Stimulated activated naive B cell treated with anti-CD40 and anti-IgM and Interleukin-4, amounts not matched to agents 10 μg/mL and 1 μg/mL and 100 μg/mL, for 72 hours (primary cell): ENCODE measurements around the gene RPL7A.
"Not testable (repeated sequence)": the region's sequence is repeated elsewhere in the genome, so short reads cannot be mapped to it uniquely, and the experiment has no call there.

Experiments
- ATAC-seq, 2 donors: fragments of 150-1000 bp; cut with Tn5 transposase; replicated peaks; 2 replicates each; pipeline ENCODE4 v1.10.0; 2021; ENCODE audit warnings: moderate library complexity in 1 of 2
- DNase-seq: peaks from one replicate; pipeline ENCODE4 v3.0.0; 2021
- H3K27ac Mint-ChIP-seq: one replicate; pipeline ENCODE4 v1.8.0; 2022; ENCODE audit warnings: mild to moderate bottlenecking, mixed read lengths
- H3K27me3 Mint-ChIP-seq, 2 donors: one replicate each; pipeline ENCODE4 v1.8.0; 2022; ENCODE audit warnings: mixed read lengths in 2 of 2
- H3K36me3 Mint-ChIP-seq, 2 donors: one replicate each; pipeline ENCODE4 v1.8.0; 2022; ENCODE audit warnings: mixed read lengths in 2 of 2, mild to moderate bottlenecking in 1 of 2
- H3K4me1 Mint-ChIP-seq, 2 donors: one replicate each; pipeline ENCODE4 v1.8.0; 2022; ENCODE audit warnings: mixed read lengths in 2 of 2, mild to moderate bottlenecking in 1 of 2
- H3K4me3 Mint-ChIP-seq, 2 donors: one replicate each; pipeline ENCODE4 v1.8.0; 2022; ENCODE audit warnings: mild to moderate bottlenecking in 2 of 2, mixed read lengths in 2 of 2, moderate library complexity in 1 of 2
- H3K9me3 Mint-ChIP-seq, 2 donors: one replicate each; pipeline ENCODE4 v1.8.0; 2022; ENCODE audit warnings: mixed read lengths in 2 of 2, mild to moderate bottlenecking in 1 of 2

Gene RPL7A

DNA sequence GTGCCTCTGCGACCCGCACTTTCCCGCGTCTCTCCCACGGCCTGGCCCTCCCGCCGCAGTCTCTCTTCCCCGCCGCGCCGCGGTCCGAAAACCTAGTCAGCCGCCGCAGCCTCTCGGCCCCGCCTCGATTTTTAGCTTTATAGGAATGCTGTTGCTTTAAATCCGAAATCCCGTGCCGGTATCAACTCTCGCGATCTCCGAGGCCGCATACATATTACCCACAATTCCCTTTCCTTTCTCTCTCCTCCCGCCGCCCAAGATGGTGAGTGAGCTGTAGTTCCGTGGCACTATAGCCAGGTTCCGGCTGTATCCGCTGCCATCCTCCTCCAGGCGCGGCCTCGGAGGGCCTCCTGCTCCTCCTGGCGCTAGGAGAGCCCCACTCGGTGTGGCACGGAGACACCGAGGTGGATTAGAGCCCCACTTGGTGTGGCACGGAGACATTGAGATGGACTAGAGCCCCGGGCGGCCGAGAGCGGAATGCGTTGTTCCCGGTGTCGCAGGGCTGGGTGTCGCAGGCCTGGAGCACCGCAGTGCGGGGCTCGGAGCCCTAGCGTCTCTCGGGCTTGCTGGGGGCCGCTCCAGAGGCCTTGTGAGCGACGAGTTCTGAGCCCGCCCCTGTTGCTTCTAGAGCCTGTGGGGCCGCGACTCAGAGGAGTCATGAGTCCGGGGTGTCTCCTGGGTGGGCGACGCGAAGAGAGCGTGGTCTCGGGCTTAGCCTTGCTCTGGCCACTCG lies at the start of gene RPL7A, which contains the start of gene MED22:
TSS of gene RPL7A (plus strand) at position 234 of the 733 bp plus-strand sequence. CDS start at position 260, 26 bp downstream.
TSS of gene MED22 (minus strand) at position 147 of the 733 bp plus-strand sequence. CDS start 1,469 bp downstream, outside the sequence.
- Mint-ChIP-seq H3K9me3 (no peaks in the 10 kb centered on the region), H3K36me3 (peaks cover 44 to 75% of the 10 kb centered on the region in 2 donors), H3K27me3 (no peaks in the 10 kb centered on the region), H3K27ac (peak within 1 kb of the TSS; percentile 100), H3K4me1 (peaks cover 33 to 69% of the 10 kb centered on the region in 2 donors), H3K4me3 (peak within 1 kb of the TSS; percentile 97 to 99)
- DNase-seq (peak; percentile 91), ATAC-seq (peak; percentile 81 to 83)

DNA sequence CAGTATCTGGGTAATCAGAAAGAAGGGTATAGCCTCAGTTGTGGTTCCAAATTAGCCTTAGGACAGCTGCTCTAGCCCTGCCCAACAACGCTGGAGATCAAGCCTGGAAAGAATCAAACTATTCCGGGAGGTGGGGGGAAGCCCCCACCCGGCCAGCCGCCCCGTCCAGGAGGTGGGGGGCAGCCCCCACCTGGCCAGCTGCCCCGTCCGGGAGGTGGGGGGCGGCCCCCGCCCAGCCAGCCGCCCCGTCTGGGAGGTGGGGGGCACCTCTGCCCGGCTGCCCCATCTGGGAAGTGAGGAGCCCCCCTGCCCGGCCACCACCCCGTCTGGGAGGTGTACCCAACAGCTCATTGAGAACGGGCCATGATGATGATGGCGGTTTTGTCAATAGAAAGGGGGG lies 48.0 kb upstream of the RPL7A start:
- DNase-seq, H3K9me3 Mint-ChIP-seq, H3K36me3 Mint-ChIP-seq, H3K27ac Mint-ChIP-seq, H3K4me1 Mint-ChIP-seq, H3K4me3 Mint-ChIP-seq, ATAC-seq: not testable (repeated sequence)
- peaks cover 20 to 29% of the 10 kb centered on the region in 2 donors for H3K27me3 Mint-ChIP-seq

DNA sequence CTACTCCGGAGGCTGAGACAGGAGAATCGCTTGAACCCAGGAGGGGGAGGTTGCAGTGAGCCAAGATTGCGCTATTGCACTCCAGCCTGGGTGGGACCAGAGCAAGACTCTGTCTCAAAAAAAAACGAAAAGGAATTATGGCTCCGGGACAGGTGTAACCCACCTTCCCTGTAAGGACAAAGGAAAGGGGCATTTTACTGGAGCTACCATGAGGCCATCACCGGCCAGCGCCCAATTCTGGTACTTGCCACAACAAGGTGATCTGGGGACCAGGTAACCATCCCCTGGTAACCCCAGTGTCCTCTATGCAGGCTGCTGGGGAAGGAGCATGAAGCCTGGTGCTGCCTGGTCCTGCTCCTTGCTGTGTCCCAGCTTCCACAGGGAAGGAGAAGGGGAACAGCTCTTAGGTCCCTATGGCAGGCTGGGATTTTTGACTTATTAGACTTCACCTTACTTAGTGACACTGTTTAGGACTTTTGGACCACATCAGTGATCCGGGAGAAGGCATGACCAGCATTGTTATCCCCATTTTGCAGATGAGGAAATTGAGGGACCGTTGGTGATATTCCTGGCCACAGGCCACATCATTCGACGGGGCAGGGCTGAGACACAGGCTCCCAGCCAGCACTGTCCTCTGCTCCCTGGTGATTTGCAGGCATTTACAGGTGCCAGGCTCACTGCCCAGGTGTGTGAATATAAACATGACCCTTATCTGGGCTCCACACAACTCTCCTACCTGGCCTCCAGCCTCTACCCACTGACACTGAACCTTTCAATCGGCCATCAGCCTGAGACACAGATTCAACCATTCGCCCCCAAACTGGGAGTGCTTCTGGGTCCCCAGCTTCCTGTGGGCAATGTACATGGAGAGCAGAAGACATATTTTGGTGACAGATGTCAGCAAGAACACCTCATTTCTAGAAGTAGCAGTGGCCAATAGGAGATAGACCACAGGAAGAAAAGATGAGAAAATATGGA lies 46.5 kb upstream of the RPL7A start:
- no peak for ATAC-seq
- H3K9me3 Mint-ChIP-seq: no peaks in the 10 kb centered on the region
- no peak overlapping the region for H3K4me3 Mint-ChIP-seq
- H3K4me1 Mint-ChIP-seq: no peaks in the 10 kb centered on the region
- no peaks in the 10 kb centered on the region for H3K36me3 Mint-ChIP-seq
- H3K27me3 Mint-ChIP-seq: peaks cover 20 to 39% of the 10 kb centered on the region in 2 donors
- DNase-seq: no peak
- no peak overlapping the region for H3K27ac Mint-ChIP-seq

DNA sequence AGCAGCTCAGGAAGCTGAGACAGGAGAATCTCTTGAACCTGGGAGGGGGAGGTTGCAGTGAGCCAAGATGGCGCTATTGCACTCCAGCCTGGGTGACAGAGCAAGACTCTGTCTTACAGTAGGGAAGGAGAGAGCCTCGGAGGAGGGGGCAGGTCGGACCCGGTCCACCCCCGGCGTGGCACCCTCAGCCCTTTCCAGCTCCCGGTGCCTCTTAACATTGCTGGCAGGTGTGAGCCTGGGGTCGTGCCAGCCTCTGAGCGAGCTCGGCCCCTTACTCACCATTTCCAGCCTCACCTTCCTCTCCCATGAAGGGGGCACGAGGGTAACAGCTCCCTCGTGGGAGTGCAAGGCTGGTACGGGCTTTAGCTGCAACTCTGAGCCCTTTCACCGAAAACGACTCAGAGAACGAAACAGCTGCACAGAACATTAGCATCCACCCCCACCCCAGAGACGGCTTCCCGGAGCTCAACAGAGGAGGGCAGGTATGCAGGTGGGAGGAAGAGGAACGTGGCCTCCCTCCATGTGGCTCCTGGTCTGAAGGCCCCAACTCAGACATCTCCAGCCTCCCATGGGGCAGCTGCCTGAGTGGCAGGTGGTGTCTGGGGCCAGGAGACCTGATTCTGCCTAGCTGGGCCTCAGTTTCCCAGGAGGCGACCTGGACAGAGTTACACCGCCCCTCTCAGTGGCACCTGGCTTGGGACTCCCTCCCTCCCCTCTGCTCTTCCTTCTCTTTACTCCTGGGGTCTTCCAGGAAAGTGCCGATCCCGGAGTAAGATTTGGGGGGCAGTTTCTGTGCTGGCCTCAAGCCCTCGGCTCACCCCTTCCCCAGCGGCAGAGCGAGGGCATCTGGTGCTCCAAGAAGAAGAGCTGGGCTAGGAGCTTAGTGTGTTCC lies 44.5 kb upstream of the RPL7A start:
- ATAC-seq: no peak
- no peak for DNase-seq

DNA sequence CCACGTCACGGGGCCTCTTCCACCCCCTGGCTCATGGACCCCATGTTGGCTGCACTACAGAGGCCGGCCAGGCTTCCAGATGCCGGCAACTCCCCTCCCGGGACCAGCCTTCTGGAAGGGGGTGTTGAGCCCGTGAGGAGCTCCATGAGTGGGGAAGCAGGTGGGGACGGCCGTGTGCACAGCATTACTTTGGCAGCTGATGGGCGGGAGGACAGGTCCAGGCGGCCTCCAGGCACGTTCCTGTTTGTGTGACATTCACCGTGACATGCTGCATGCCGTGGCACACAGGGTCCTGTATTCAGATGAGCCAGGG lies 43.9 kb upstream of the RPL7A start:
- ATAC-seq (no peak), DNase-seq (no peak)
- no peak overlapping the region for H3K4me3 Mint-ChIP-seq
- no peaks in the 10 kb centered on the region for H3K36me3 Mint-ChIP-seq
- no peaks in the 10 kb centered on the region for H3K4me1 Mint-ChIP-seq
- no peaks in the 10 kb centered on the region for H3K9me3 Mint-ChIP-seq
- H3K27ac Mint-ChIP-seq: no peak overlapping the region
- H3K27me3 Mint-ChIP-seq: peaks cover 24 to 36% of the 10 kb centered on the region in 2 donors

More for the DNA sequence above, 44.5 kb upstream of the RPL7A start:
- peaks cover 21 to 34% of the 10 kb centered on the region in 2 donors for H3K27me3 Mint-ChIP-seq
- H3K27ac Mint-ChIP-seq: no peak overlapping the region
- no peak overlapping the region for H3K4me3 Mint-ChIP-seq
- H3K4me1 Mint-ChIP-seq: no peaks in the 10 kb centered on the region
- no peaks in the 10 kb centered on the region for H3K36me3 Mint-ChIP-seq
- H3K9me3 Mint-ChIP-seq: no peaks in the 10 kb centered on the region

DNA sequence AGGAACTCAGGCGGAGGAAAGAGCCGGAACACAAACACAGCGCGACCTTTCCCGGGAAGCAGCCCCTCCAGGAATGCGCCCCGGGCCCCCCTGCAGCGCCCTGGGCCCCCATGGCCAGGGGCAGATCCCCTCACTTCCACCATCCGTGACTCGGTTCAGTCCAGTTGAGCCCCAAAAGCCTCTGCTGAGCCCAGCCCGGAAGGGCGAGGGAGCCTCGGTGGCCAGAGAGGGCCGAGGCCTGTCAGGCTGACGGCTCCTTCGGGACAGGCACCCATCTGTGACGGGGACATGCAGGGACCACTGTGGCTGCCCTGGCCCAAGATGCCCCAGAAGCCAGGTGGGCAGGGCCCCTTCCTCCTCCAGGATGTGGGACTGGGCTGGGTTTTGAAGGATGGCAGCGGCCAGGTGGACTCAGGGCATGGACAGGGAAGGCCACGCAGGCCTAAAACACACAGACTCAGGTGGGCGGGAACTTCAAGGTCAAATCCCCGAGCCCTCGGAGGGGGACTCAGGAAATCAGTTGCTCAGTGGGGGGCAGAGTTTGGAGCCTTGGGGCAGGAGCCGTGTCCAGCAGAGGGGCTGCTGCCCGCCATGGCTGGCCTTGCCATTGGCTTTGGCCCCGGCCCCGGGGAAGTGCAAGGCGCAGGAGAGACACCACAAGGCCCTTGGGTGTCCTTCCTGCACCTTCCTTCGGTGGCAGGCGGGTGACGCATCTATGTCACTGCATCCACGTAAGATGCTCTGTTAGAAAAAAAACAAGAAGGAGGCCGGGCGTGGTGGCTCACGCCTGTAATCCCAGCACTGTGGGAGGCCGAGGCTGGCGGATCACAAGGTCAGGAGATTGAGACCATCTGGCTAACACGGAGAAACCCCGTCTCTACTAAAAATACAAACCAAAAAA lies 43.3 kb upstream of the RPL7A start:
- Mint-ChIP-seq H3K9me3 (peaks cover 0 to 4% of the 10 kb centered on the region in 2 donors), H3K4me1 (no peaks in the 10 kb centered on the region), H3K27ac (no peak overlapping the region), H3K36me3 (no peaks in the 10 kb centered on the region), H3K27me3 (peaks cover 25 to 37% of the 10 kb centered on the region in 2 donors), H3K4me3 (no peak overlapping the region)
- ATAC-seq: no peak
- DNase-seq: no peak

DNA sequence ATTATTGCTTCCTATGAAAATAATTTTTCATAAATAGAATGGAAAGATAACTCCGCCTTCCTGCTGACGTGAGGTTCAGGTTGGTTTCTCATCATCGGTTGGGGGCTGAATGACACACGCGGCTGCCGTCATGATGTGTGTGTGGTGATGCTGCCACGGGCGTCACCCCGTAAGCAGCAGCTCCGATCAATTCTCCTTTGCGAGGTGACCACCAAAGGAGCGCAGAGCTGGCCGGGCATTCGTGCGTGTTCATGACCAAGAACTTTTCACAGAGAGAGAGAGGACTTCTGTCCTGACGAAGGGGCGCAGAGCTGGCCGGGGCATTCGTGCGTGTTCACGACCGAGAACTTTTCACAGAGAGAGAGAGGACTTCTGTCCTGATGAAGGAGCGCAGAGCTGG lies 42.3 kb upstream of the RPL7A start:
- H3K27ac Mint-ChIP-seq: no peak overlapping the region
- no peaks in the 10 kb centered on the region for H3K4me1 Mint-ChIP-seq
- H3K4me3 Mint-ChIP-seq: no peak overlapping the region
- H3K36me3 Mint-ChIP-seq: no peaks in the 10 kb centered on the region
- H3K9me3 Mint-ChIP-seq: peaks cover 0 to 6% of the 10 kb centered on the region in 2 donors
- DNase-seq (no peak), ATAC-seq (no peak)
- H3K27me3 Mint-ChIP-seq: peaks cover 27 to 41% of the 10 kb centered on the region in 2 donors

DNA sequence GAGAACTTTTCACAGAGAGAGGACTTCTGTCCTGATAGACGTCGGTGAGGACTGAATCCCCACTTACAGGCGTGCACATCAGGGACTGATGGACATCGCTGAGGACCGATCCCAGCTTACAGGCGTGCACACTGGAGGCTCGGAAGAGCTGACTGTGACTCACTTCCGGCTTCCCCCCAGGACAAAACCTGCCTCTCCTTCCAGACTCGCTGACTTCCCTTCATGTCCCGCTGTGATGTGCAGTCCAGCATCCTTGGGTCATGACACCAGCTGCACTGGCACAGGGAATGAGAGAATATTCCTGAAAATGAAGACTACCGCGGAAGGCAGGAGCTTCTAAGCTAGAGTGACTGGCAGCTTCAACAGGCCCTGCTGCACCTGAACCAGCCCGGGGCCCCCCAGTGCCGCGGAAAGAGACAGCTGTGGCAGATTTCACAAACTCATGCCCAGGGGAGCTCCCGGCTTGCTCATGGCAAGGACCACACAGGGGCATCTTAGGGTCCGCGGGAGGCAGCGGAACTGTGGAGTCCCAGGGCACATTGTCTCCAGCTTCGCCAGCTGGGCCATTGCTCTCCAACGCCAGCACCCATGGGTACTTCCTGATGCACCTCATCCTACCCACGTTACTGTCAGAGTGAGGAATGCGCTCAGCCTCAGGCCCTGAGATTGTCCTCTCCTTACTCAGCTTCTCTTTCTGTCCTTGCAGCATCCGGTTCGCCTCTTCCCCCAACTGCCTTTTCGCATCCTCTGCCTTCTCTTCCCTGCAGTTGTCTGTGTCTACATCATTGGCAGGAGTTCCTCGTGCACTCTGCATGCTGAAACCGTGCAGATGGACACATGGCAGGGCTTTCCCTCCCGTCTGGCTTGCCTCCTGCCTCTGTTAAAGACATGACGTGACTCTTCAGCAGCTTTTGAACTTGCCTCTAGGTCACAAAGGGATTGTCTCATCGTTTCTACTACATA lies 41.5 kb upstream of the RPL7A start:
- Mint-ChIP-seq H3K27me3 (peaks cover 27 to 41% of the 10 kb centered on the region in 2 donors), H3K4me3 (no peak overlapping the region), H3K36me3 (no peaks in the 10 kb centered on the region), H3K9me3 (peaks cover 0 to 6% of the 10 kb centered on the region in 2 donors), H3K4me1 (no peaks in the 10 kb centered on the region), H3K27ac (no peak overlapping the region)
- ATAC-seq: no peak
- DNase-seq: no peak

DNA sequence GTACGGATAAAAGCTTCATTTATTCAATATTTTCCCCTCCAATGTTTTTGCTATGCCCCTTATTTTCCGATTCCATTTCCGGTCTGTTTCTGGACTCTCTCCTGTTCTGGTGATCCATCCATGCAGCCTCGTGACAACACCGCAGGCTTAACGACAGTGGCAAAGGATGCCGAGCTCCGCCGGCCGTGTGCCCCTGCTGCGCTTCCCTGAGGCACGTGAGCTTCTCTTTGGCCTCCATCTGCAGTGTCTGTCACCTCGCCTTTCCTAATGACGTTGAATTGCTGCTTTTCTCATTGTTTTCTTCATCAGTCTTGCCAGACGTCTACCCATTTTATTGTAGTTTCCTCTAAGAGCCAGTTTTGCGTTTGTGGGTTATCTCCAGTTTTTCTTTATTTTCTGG lies 40.7 kb upstream of the RPL7A start:
- Mint-ChIP-seq H3K4me3 (no peak overlapping the region), H3K27me3 (peaks cover 22 to 41% of the 10 kb centered on the region in 2 donors), H3K9me3 (peaks cover 0 to 6% of the 10 kb centered on the region in 2 donors), H3K36me3 (no peaks in the 10 kb centered on the region), H3K4me1 (no peaks in the 10 kb centered on the region), H3K27ac (no peak overlapping the region)
- no peak for DNase-seq
- ATAC-seq: no peak

DNA sequence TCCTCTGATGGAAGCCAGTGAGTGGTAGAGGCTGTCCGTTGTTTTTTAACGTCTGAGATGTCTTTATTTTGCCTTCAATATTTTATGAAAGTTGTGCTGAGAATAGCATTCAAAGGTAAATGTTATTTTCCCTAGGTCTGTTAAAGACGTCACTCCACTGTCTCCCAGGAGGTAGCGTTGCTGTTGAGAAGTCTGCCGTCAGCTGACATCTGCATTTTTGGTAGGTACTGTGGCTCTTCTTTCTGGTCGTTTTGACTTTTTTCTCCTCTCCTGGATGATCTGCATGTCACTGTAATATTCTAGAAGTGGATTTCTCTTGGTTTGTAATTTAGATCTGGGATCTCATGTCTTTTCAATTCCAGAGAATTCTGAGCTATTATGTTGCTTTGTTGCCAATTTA lies 38.4 kb upstream of the RPL7A start:
- H3K4me3 Mint-ChIP-seq: no peak overlapping the region
- peaks cover 0 to 6% of the 10 kb centered on the region in 2 donors for H3K9me3 Mint-ChIP-seq
- no peaks in the 10 kb centered on the region for H3K4me1 Mint-ChIP-seq
- no peaks in the 10 kb centered on the region for H3K36me3 Mint-ChIP-seq
- no peak overlapping the region for H3K27ac Mint-ChIP-seq
- no peak for DNase-seq
- ATAC-seq: no peak
- H3K27me3 Mint-ChIP-seq: peaks cover 22 to 40% of the 10 kb centered on the region in 2 donors

DNA sequence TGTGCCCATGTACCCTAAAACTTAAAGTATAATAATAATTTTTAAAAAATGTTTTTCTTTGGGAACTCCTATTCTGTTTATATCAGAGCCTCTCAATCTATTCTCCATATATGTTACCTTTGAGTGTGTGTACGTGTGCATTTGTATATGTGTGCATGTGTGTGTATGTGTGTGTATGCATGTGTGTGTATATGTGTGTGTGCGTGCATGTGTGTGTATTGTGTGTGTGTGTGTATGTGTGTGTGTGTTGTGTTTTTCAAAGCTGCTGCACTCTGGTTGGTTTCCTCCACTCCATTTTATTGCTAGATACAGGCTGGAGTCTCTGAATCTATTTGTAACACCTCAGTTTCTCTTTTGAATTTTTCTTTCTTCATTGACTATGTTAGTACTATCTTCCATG lies 32.0 kb upstream of the RPL7A start:
- peaks cover 0 to 1% of the 10 kb centered on the region in 2 donors for H3K9me3 Mint-ChIP-seq
- H3K4me1 Mint-ChIP-seq: no peaks in the 10 kb centered on the region
- no peak overlapping the region for H3K4me3 Mint-ChIP-seq
- no peak for DNase-seq
- no peak overlapping the region for H3K27ac Mint-ChIP-seq
- no peak for ATAC-seq
- no peaks in the 10 kb centered on the region for H3K36me3 Mint-ChIP-seq
- peaks cover 0 to 17% of the 10 kb centered on the region in 2 donors for H3K27me3 Mint-ChIP-seq

DNA sequence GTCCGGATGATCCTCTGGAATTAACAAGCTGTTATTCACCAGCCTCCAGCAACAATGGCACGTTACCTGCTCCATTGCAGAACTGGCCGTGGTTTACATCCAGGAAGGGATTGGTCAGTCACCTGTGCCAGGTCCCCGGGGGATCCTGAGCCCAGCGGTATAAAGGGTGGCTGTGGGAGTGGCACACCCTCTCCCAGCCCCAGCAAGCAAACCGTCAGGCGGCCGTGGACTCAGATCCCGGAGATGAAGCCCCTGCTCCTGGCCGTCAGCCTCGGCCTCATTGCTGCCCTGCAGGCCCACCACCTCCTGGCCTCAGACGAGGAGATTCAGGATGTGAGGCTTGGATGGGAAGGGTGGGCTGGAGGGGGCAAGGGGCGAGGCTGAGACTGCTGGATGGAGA lies 30.5 kb upstream of the RPL7A start:
- peaks cover 3 to 20% of the 10 kb centered on the region in 2 donors for H3K27me3 Mint-ChIP-seq
- not testable (repeated sequence) for H3K4me1 Mint-ChIP-seq

More for the DNA sequence above, 30.5 kb upstream of the RPL7A start:
- H3K36me3 Mint-ChIP-seq, DNase-seq, ATAC-seq, H3K9me3 Mint-ChIP-seq, H3K27ac Mint-ChIP-seq, H3K4me3 Mint-ChIP-seq: not testable (repeated sequence)
